ENCODE data around the gene LRP1.

Gene LRP1

DNA sequence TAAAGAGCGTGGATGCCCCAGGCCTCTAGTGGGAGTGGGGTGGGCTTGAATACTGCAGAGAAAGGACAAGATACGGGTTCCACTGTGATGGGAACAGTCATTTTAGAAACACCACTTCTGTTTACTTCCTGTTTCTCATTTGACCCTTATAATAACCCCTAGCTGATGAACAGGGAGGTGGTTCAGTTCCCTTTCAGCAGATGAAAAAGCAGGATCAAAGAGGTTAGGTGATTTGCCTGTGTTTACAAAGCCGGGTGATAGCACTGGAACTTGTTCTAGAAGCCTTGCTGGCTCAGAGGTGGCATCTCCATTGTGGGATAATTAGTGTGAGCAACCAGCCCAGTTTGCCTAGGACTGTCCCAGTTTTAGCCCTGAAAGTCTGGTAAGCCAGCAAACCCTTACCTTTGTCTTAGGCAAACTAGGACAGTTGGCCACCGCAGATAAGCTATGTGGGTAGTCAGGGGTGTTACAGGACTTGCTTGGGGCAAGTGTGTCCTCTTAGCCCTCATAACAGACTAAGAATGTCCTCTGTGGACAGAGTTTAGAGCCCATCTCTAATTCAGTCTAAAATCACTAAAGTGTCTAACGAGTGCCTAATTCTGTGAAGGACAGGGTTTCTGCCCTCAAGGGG, 26.6 kb downstream of the LRP1 start:
- H3K27ac ChIP-seq (ENCODE audit: low read depth in 2 of 2, low read length in 2 of 2), result no peak overlapping the region
- peaks cover 20 to 26% of the 10 kb centered on the region in 2 donors for H3K4me1 ChIP-seq (ENCODE audit: control insufficient read depth in 2 of 2, insufficient read depth in 2 of 2, low read length in 2 of 2)
- no peaks in the 10 kb centered on the region for H3K27me3 ChIP-seq (ENCODE audit: control insufficient read depth in 2 of 2, insufficient read depth in 2 of 2, low read length in 2 of 2)
- H3K9ac ChIP-seq (ENCODE audit: low read depth in 1 of 2, low read length in 2 of 2), result no peak overlapping the region
- H3K9me3 ChIP-seq (ENCODE audit: control insufficient read depth in 2 of 2, low read length in 2 of 2), result no peaks in the 10 kb centered on the region
- H3K4me3 ChIP-seq (ENCODE audit: low read length in 2 of 2), result no peak overlapping the region
- peaks cover 52 to 62% of the 10 kb centered on the region in 2 donors for H3K36me3 ChIP-seq (ENCODE audit: control insufficient read depth in 2 of 2, insufficient read depth in 2 of 2, low read length in 2 of 2)

DNA sequence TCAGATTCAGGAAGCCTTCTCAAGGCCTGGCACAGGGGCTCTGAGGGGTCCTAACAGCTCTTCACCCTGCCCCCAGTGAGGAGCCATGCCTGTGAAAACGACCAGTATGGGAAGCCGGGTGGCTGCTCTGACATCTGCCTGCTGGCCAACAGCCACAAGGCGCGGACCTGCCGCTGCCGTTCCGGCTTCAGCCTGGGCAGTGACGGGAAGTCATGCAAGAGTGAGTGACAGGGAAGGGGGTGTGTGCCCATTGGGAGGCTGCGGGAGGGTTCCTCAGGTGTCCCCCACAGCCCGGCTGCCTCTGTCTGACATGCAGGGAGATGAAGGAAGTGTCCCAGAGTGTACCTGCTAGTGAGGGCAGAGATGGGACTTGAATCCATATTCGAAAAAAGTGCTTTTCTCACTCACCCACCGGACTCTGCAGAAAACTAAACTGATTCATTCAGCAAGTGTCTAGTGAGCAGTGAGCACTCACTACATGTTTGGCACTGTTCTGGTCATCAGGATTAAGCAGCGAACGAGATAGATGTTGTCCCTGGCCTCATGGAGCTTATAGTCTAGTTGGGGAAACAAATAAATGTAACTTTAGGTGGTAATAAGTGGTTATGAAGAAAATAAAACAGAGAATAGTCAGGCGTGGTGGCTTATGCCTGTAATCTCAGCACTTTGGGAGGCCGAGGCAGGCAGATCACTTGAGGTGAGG, 28.6 kb downstream of the LRP1 start:
- H3K9ac ChIP-seq (ENCODE audit: low read depth in 1 of 2, low read length in 2 of 2), result no peak overlapping the region
- H3K4me3 ChIP-seq (ENCODE audit: low read length in 2 of 2), result no peak overlapping the region
- peaks cover 6 to 12% of the 10 kb centered on the region in 2 donors for H3K4me1 ChIP-seq (ENCODE audit: control insufficient read depth in 2 of 2, insufficient read depth in 2 of 2, low read length in 2 of 2)
- H3K9me3 ChIP-seq (ENCODE audit: control insufficient read depth in 2 of 2, low read length in 2 of 2), result no peaks in the 10 kb centered on the region
- H3K36me3 ChIP-seq (ENCODE audit: control insufficient read depth in 2 of 2, insufficient read depth in 2 of 2, low read length in 2 of 2), result peaks cover 66 to 67% of the 10 kb centered on the region in 2 donors
- no peak overlapping the region for H3K27ac ChIP-seq (ENCODE audit: low read depth in 2 of 2, low read length in 2 of 2)
- no peaks in the 10 kb centered on the region for H3K27me3 ChIP-seq (ENCODE audit: control insufficient read depth in 2 of 2, insufficient read depth in 2 of 2, low read length in 2 of 2)

DNA sequence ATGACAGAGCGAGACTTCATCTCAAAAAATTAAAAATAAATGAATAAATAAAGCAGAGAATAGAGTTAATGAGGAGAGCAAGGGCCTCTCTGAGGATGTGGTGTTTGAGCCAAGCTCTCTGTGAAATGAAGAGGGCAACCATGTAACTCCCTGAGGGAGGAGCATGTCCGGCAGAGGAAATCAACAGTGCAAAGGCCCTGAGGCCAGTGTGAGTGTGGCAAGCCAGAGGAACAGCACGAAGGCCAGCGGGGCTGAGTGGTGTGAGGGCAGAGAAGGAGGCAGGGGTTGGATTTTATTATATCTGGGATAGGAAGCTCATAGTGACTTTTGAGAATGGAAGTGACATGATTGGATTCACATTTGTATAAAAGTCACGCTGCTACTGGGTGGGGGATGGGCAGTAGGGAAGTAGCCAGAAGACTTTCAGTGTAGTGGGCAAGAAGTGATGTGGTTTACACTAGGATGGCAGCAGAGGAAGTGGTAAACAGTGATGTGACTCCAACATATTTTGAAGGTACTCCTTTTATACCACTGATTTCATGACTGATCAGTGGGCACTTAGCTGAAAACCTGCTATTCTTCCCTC, 29.4 kb downstream of the LRP1 start:
- peaks cover 74 to 76% of the 10 kb centered on the region in 2 donors for H3K36me3 ChIP-seq (ENCODE audit: control insufficient read depth in 2 of 2, insufficient read depth in 2 of 2, low read length in 2 of 2)
- no peaks in the 10 kb centered on the region for H3K9me3 ChIP-seq (ENCODE audit: control insufficient read depth in 2 of 2, low read length in 2 of 2)
- peaks cover 0 to 4% of the 10 kb centered on the region in 2 donors for H3K4me1 ChIP-seq (ENCODE audit: control insufficient read depth in 2 of 2, insufficient read depth in 2 of 2, low read length in 2 of 2)
- H3K9ac ChIP-seq (ENCODE audit: low read depth in 1 of 2, low read length in 2 of 2), result no peak overlapping the region
- H3K27ac ChIP-seq (ENCODE audit: low read depth in 2 of 2, low read length in 2 of 2), result no peak overlapping the region
- no peaks in the 10 kb centered on the region for H3K27me3 ChIP-seq (ENCODE audit: control insufficient read depth in 2 of 2, insufficient read depth in 2 of 2, low read length in 2 of 2)
- H3K4me3 ChIP-seq (ENCODE audit: low read length in 2 of 2), result no peak overlapping the region

DNA sequence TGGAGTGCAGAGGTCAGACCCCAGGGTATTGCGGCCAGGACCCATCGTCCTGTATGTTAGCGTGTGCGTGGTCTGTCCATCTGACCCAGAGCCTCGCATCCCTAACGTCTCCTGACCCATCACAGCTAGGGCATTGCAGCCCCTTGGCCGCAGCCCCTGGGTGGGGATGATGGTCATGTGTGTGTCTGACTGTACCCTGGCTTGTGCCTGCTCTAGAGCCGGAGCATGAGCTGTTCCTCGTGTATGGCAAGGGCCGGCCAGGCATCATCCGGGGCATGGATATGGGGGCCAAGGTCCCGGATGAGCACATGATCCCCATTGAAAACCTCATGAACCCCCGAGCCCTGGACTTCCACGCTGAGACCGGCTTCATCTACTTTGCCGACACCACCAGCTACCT, 29.9 kb downstream of the LRP1 start:
- Histone ChIP-seq H3K9ac (ENCODE audit: low read depth in 1 of 2, low read length in 2 of 2) (no peak overlapping the region), H3K27ac (ENCODE audit: low read depth in 2 of 2, low read length in 2 of 2) (no peak overlapping the region), H3K9me3 (ENCODE audit: control insufficient read depth in 2 of 2, low read length in 2 of 2) (no peaks in the 10 kb centered on the region), H3K36me3 (ENCODE audit: control insufficient read depth in 2 of 2, insufficient read depth in 2 of 2, low read length in 2 of 2) (peaks cover 79% of the 10 kb centered on the region in 2 donors), H3K27me3 (ENCODE audit: control insufficient read depth in 2 of 2, insufficient read depth in 2 of 2, low read length in 2 of 2) (no peaks in the 10 kb centered on the region), H3K4me3 (ENCODE audit: low read length in 2 of 2) (no peak overlapping the region), H3K4me1 (ENCODE audit: control insufficient read depth in 2 of 2, insufficient read depth in 2 of 2, low read length in 2 of 2) (no peaks in the 10 kb centered on the region)

DNA sequence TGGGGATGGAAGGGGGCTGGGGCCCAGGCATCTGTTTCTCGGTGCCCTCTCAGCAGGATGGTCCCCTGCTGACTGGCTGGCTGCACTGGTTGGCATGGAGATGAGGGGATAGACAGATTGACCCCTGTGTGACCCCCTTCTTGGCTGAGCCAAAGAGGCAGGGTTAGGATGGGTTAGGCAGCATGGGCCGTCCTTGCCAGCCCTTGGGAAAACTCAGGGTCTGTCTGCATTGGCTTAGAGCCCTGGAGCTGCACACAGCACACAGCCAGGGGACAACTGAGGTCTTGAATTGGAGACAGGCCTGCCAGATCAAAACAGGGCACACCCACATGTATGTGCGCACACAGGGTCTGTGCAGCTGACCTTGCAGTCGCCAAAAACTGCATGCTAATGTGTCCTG, 30.4 kb downstream of the LRP1 start:
- Histone ChIP-seq H3K36me3 (ENCODE audit: control insufficient read depth in 2 of 2, insufficient read depth in 2 of 2, low read length in 2 of 2) (peaks cover 79% of the 10 kb centered on the region in 2 donors), H3K4me1 (ENCODE audit: control insufficient read depth in 2 of 2, insufficient read depth in 2 of 2, low read length in 2 of 2) (no peaks in the 10 kb centered on the region), H3K27me3 (ENCODE audit: control insufficient read depth in 2 of 2, insufficient read depth in 2 of 2, low read length in 2 of 2) (no peaks in the 10 kb centered on the region), H3K9me3 (ENCODE audit: control insufficient read depth in 2 of 2, low read length in 2 of 2) (no peaks in the 10 kb centered on the region), H3K27ac (ENCODE audit: low read depth in 2 of 2, low read length in 2 of 2) (peak overlapping the region in 1 of 2 donors; percentile 4), H3K4me3 (ENCODE audit: low read length in 2 of 2) (no peak overlapping the region), H3K9ac (ENCODE audit: low read depth in 1 of 2, low read length in 2 of 2) (no peak overlapping the region)

DNA sequence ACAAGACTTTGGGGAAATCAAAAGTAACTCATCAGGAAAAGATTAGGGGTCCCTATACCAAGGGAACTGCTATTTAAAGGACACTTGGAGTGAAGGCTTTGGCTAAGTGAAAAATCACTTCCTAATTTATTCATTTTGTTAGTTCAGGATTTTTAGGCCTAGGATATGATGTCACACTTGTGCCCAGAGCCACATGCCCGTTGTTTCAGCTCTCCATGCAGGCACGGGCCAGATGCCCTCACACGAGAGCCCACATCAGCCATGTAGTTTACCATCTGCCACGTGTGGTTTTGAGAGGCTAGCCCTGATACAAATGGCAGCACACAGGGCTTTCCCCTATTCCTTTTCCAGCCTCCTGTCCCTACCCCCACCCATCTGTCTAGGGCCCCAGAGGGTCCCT, 31.0 kb downstream of the LRP1 start:
- Histone ChIP-seq H3K27ac (ENCODE audit: low read depth in 2 of 2, low read length in 2 of 2) (no peak overlapping the region), H3K9ac (ENCODE audit: low read depth in 1 of 2, low read length in 2 of 2) (no peak overlapping the region), H3K9me3 (ENCODE audit: control insufficient read depth in 2 of 2, low read length in 2 of 2) (no peaks in the 10 kb centered on the region), H3K4me1 (ENCODE audit: control insufficient read depth in 2 of 2, insufficient read depth in 2 of 2, low read length in 2 of 2) (no peaks in the 10 kb centered on the region), H3K27me3 (ENCODE audit: control insufficient read depth in 2 of 2, insufficient read depth in 2 of 2, low read length in 2 of 2) (no peaks in the 10 kb centered on the region), H3K36me3 (ENCODE audit: control insufficient read depth in 2 of 2, insufficient read depth in 2 of 2, low read length in 2 of 2) (peaks cover 73 to 74% of the 10 kb centered on the region in 2 donors), H3K4me3 (ENCODE audit: low read length in 2 of 2) (no peak overlapping the region)

DNA sequence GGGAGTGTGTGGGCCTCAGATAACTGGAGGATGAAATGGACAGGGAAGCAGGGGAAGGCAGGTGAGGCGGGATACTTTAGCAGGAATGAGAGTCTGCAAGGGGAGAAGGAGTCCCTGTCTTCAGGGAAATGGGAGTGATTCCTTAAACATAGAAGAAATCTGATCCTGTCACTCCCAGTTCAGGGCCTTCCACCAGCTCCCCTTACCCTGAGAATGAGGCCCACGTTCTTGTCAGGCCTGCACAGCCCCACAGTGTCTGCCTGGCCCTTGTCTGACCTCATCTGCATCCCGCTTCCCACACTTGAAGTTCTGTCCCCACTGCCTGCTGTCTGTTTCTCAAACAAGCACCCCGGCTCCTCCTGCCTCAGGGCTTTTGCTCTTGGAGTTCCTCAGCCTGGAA, 31.8 kb downstream of the LRP1 start:
- Histone ChIP-seq H3K36me3 (ENCODE audit: control insufficient read depth in 2 of 2, insufficient read depth in 2 of 2, low read length in 2 of 2) (peaks cover 71 to 73% of the 10 kb centered on the region in 2 donors), H3K4me3 (ENCODE audit: low read length in 2 of 2) (no peak overlapping the region), H3K4me1 (ENCODE audit: control insufficient read depth in 2 of 2, insufficient read depth in 2 of 2, low read length in 2 of 2) (no peaks in the 10 kb centered on the region), H3K27ac (ENCODE audit: low read depth in 2 of 2, low read length in 2 of 2) (no peak overlapping the region), H3K9ac (ENCODE audit: low read depth in 1 of 2, low read length in 2 of 2) (no peak overlapping the region), H3K27me3 (ENCODE audit: control insufficient read depth in 2 of 2, insufficient read depth in 2 of 2, low read length in 2 of 2) (no peaks in the 10 kb centered on the region), H3K9me3 (ENCODE audit: control insufficient read depth in 2 of 2, low read length in 2 of 2) (no peaks in the 10 kb centered on the region)

DNA sequence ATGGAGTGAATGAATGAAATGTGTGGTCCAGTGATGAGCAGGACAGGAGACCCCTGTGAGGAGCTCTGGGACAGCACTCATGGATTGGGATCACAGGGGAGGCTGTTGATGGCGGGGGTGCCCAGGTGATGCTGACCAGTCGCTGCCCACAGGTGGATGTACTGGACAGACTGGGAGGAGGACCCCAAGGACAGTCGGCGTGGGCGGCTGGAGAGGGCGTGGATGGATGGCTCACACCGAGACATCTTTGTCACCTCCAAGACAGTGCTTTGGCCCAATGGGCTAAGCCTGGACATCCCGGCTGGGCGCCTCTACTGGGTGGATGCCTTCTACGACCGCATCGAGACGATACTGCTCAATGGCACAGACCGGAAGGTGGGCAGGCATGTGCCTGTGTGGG, 32.5 kb downstream of the LRP1 start:
- H3K4me3 ChIP-seq (ENCODE audit: low read length in 2 of 2), result no peak overlapping the region
- H3K9me3 ChIP-seq (ENCODE audit: control insufficient read depth in 2 of 2, low read length in 2 of 2), result no peaks in the 10 kb centered on the region
- no peaks in the 10 kb centered on the region for H3K27me3 ChIP-seq (ENCODE audit: control insufficient read depth in 2 of 2, insufficient read depth in 2 of 2, low read length in 2 of 2)
- H3K4me1 ChIP-seq (ENCODE audit: control insufficient read depth in 2 of 2, insufficient read depth in 2 of 2, low read length in 2 of 2), result no peaks in the 10 kb centered on the region
- H3K36me3 ChIP-seq (ENCODE audit: control insufficient read depth in 2 of 2, insufficient read depth in 2 of 2, low read length in 2 of 2), result peaks cover 64 to 71% of the 10 kb centered on the region in 2 donors
- no peak overlapping the region for H3K27ac ChIP-seq (ENCODE audit: low read depth in 2 of 2, low read length in 2 of 2)
- H3K9ac ChIP-seq (ENCODE audit: low read depth in 1 of 2, low read length in 2 of 2), result no peak overlapping the region

DNA sequence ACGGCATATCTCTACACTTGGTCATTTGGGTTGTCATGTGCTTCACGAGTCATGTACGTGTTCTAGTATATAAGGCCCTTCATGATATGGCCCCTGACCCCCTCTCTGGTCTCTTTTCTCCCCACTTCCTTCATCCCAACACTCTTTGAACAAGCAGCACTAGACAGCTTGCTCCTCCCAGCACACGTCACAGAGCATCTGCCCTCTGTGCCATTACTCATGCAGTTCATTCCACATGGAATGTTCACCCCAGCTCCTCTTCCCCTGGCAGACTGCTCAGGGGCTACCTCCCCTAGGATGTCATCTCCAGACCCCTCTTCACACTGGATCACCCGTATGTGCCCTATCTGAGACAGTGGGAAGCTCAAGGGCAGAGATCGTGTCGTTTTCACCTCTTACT, 33.2 kb downstream of the LRP1 start:
- Histone ChIP-seq H3K27ac (ENCODE audit: low read depth in 2 of 2, low read length in 2 of 2) (no peak overlapping the region), H3K9ac (ENCODE audit: low read depth in 1 of 2, low read length in 2 of 2) (no peak overlapping the region), H3K36me3 (ENCODE audit: control insufficient read depth in 2 of 2, insufficient read depth in 2 of 2, low read length in 2 of 2) (peaks cover 57 to 70% of the 10 kb centered on the region in 2 donors), H3K27me3 (ENCODE audit: control insufficient read depth in 2 of 2, insufficient read depth in 2 of 2, low read length in 2 of 2) (no peaks in the 10 kb centered on the region), H3K4me1 (ENCODE audit: control insufficient read depth in 2 of 2, insufficient read depth in 2 of 2, low read length in 2 of 2) (no peaks in the 10 kb centered on the region), H3K9me3 (ENCODE audit: control insufficient read depth in 2 of 2, low read length in 2 of 2) (no peaks in the 10 kb centered on the region), H3K4me3 (ENCODE audit: low read length in 2 of 2) (no peak overlapping the region)

DNA sequence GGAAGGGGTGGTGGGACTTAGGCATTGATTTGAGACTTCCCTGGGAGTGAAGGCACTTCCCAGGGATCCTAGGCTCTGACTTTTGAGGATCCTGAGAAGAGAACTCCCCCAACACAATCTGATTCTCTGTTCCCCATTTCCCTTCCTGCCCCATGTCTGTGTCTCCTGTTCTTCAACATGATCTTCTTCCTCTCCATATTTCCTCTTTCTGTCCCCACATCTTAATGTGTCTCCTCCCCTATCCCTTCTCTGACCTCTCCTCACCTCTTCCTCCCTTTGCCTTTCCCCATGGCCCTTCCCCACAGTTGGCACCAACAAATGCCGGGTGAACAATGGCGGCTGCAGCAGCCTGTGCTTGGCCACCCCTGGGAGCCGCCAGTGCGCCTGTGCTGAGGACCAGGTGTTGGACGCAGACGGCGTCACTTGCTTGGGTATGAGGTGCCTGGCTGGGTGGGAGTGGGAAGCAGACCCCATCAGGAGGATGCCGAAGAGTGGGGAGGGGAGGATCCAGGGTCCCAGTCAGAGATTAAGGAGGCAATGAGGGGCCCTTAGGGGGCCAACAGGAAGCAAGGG, 34.4 kb downstream of the LRP1 start:
- Histone ChIP-seq H3K4me1 (ENCODE audit: control insufficient read depth in 2 of 2, insufficient read depth in 2 of 2, low read length in 2 of 2) (no peaks in the 10 kb centered on the region), H3K36me3 (ENCODE audit: control insufficient read depth in 2 of 2, insufficient read depth in 2 of 2, low read length in 2 of 2) (peaks cover 62 to 71% of the 10 kb centered on the region in 2 donors), H3K27me3 (ENCODE audit: control insufficient read depth in 2 of 2, insufficient read depth in 2 of 2, low read length in 2 of 2) (no peaks in the 10 kb centered on the region), H3K27ac (ENCODE audit: low read depth in 2 of 2, low read length in 2 of 2) (no peak overlapping the region), H3K9ac (ENCODE audit: low read depth in 1 of 2, low read length in 2 of 2) (no peak overlapping the region), H3K4me3 (ENCODE audit: low read length in 2 of 2) (no peak overlapping the region), H3K9me3 (ENCODE audit: control insufficient read depth in 2 of 2, low read length in 2 of 2) (no peaks in the 10 kb centered on the region)

Data from mucosa of rectum (tissue), 2 donors.